Liver (tissue), 9 donors: ENCODE measurements around the gene MFNG. TPM values are rescaled to one million over a fixed set of nuclear protein-coding genes. Genes with fewer than 3 reads are reported as not detected.

Source experiments
- DNase-seq: peaks from one replicate; pipeline ENCODE4 v3.0.0-alpha.2; 2017; ENCODE audit warnings: low spot score
- H3K27ac ChIP-seq, 2 donors: one replicate each; pipeline ENCODE4 v1.7.0; 2013; ENCODE audit warnings: inconsistent platforms in 2 of 2, low read length in 2 of 2, control low read depth in 1 of 2, low read depth in 1 of 2, mild to moderate bottlenecking in 1 of 2
- H3K27me3 ChIP-seq, 4 donors: one replicate each; pipeline versions ENCODE4 v1.6.1 to v1.7.0; 2013; ENCODE audit warnings: low read length in 3 of 4, inconsistent platforms in 1 of 4, mild to moderate bottlenecking in 1 of 4, moderate library complexity in 1 of 4; ENCODE audit not compliant: control insufficient read depth in 4 of 4, insufficient read depth in 4 of 4
- H3K36me3 ChIP-seq, 4 donors: one replicate each; pipeline versions ENCODE4 v1.6.1 to v1.7.0; 2013; ENCODE audit warnings: low read length in 3 of 4, mild to moderate bottlenecking in 3 of 4, low read depth in 1 of 4, moderate library complexity in 1 of 4; ENCODE audit not compliant: control insufficient read depth in 4 of 4, insufficient read depth in 3 of 4
- H3K4me1 ChIP-seq, 4 donors: one replicate each; pipeline versions ENCODE4 v1.6.1 to v1.7.0; 2013; ENCODE audit warnings: low read length in 3 of 4, mild to moderate bottlenecking in 3 of 4, moderate library complexity in 1 of 4; ENCODE audit not compliant: control insufficient read depth in 4 of 4, insufficient read depth in 4 of 4
- H3K4me3 ChIP-seq, 3 donors: one replicate each; pipeline versions ENCODE4 v1.6.1 to v1.7.0; 2013; ENCODE audit warnings: low read length in 3 of 3, control low read depth in 1 of 3, low read depth in 1 of 3, mild to moderate bottlenecking in 1 of 3
- H3K9ac ChIP-seq, 2 donors: one replicate each; pipeline ENCODE4 v1.7.0; 2013; ENCODE audit warnings: low read length in 2 of 2, mild to moderate bottlenecking in 2 of 2, moderate library complexity in 2 of 2, control low read depth in 1 of 2, low read depth in 1 of 2
- H3K9me3 ChIP-seq, 4 donors: one replicate each; pipeline versions ENCODE4 v1.6.1 to v1.7.0; 2013; ENCODE audit warnings: low read length in 3 of 4; ENCODE audit not compliant: control insufficient read depth in 4 of 4
- EGR1 ChIP-seq, 2 donors: IDR thresholded peaks; 2 replicates each; pipeline ENCODE4 v1.6.1; 2016 to 2018; ENCODE audit warnings: antibody characterized with exemption in 2 of 2, low read depth in 2 of 2
- FOXA1 ChIP-seq: IDR thresholded peaks from 2 replicates; pipeline ENCODE4 v1.6.1; 2016; ENCODE audit warnings: antibody characterized with exemption
- FOXA2 ChIP-seq: IDR thresholded peaks from 2 replicates; pipeline ENCODE4 v1.6.1; 2016; ENCODE audit warnings: antibody characterized with exemption
- GABPA ChIP-seq, 2 donors: IDR thresholded peaks in 1 of 2; conservative IDR thresholded peaks in 1 of 2; 2 replicates each; pipeline ENCODE4 v1.6.1; 2016; ENCODE audit warnings: antibody characterized with exemption in 2 of 2, mild to moderate bottlenecking in 1 of 2, moderate library complexity in 1 of 2
- HNF4G ChIP-seq: IDR thresholded peaks from 2 replicates; pipeline ENCODE4 v1.6.1; 2016; ENCODE audit warnings: antibody characterized with exemption
- JUND ChIP-seq, 2 donors: IDR thresholded peaks; 2 replicates each; pipeline ENCODE4 v1.6.1; 2016; ENCODE audit warnings: antibody characterized with exemption in 2 of 2
- NR2F2 ChIP-seq: IDR thresholded peaks from 2 replicates; pipeline ENCODE4 v1.6.1; 2016; ENCODE audit warnings: antibody characterized with exemption
- RAD21 ChIP-seq, 2 donors: IDR thresholded peaks; 2 replicates each; pipeline ENCODE4 v1.6.1; 2016; ENCODE audit warnings: antibody characterized with exemption in 2 of 2, mild to moderate bottlenecking in 2 of 2
- RXRA ChIP-seq, 2 donors: IDR thresholded peaks; 2 replicates each; pipeline ENCODE4 v1.6.1; 2017 to 2018; ENCODE audit warnings: antibody characterized with exemption in 2 of 2, mild to moderate bottlenecking in 1 of 2
- SP1 ChIP-seq: IDR thresholded peaks from 2 replicates; pipeline ENCODE4 v1.6.1; 2018; ENCODE audit warnings: antibody characterized with exemption, mild to moderate bottlenecking
- TAF1 ChIP-seq: conservative IDR thresholded peaks from 2 replicates; pipeline ENCODE4 v1.6.1; 2016; ENCODE audit warnings: antibody characterized with exemption, mild to moderate bottlenecking
- YY1 ChIP-seq: IDR thresholded peaks from 2 replicates; pipeline ENCODE4 v1.6.1; 2016; ENCODE audit warnings: antibody characterized with exemption, mild to moderate bottlenecking
- WGBS: extraction: QIAGEN DNeasy Blood & Tissue Kit; methylation state at CpG from one replicate; pipeline ENCODE4 v1.1.7; 2013; 5-methylcytosine and 5-hydroxymethylcytosine counted together
- polyA plus RNA-seq, 2 donors: library from polyadenylated mRNA; stranded (reverse) in 1 of 2; unstranded in 1 of 2; fragments of 200-250 nt in 1 of 2; fragments of >200 nt in 1 of 2; fragmentation: Nextera tagmentation in 1 of 2; extraction: Ambion mirVana in 1 of 2; gene quantifications; one replicate each; pipeline versions ENCODE4 v1.2.1 to v1.2.3, GENCODE V29; 2013 to 2015
- total RNA-seq, 2 donors: library from RNA; depleted of rRNA; stranded (reverse); fragments of >200 nt; gene quantifications; one replicate each; pipeline ENCODE4 v1.2.3, GENCODE V29; 2014
- TF ChIP-seq, protein P1 (sequence below): fragments of 150-350 bp; IDR thresholded peaks from 2 replicates; pipeline ENCODE4 v1.5.1; 2017; ENCODE audit warnings: improper control_type of control experiment, low read depth, low read length; ENCODE audit not compliant: missing input control
- TF ChIP-seq, protein P2 (sequence below): IDR thresholded peaks from 2 replicates; pipeline ENCODE4 v1.6.1; 2016; ENCODE audit warnings: antibody characterized with exemption
- TF ChIP-seq, protein P3 (sequence below): IDR thresholded peaks from 2 replicates; pipeline ENCODE4 v1.6.1; 2016; ENCODE audit warnings: antibody characterized with exemption
- TF ChIP-seq, protein P4 (sequence below): IDR thresholded peaks from 2 replicates; pipeline ENCODE4 v1.6.1; 2016; ENCODE audit warnings: antibody characterized with exemption
- TF ChIP-seq, protein P5 (sequence below): IDR thresholded peaks from 2 replicates; pipeline ENCODE4 v1.6.1; 2016; ENCODE audit warnings: antibody characterized with exemption, mild to moderate bottlenecking
- donor health status: healthy.
- donor health status: healthy.
- donor health status: healthy.
- donor health status: healthy.
- donor health status: healthy.

MFNG gene
- total and polyA plus RNA-seq, 4 donors: 5.0 to 10.7 (median 7.4) TPM

DNA sequence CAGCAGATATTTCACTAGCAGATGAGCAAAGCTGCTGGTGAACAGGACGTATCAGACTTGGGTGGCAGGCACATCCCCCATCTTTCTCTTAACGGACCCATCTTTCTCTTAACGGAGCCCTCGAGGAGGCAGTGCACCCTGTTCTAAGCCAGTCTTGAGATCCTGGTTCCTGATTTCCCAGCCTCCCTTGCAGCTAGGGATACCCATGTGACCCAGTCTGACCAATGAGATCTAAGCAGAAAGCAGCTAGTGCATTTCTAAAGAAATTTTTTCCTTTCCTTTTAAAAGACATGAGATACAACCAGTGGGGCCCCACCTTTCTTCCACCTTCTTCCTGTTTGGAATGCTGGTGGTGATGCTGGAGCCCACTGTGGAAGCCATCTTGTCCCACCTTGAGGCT lies 45.3 kb downstream of the MFNG start:
- H3K27me3 ChIP-seq: no peaks in the 10 kb centered on the region
- H3K4me3 ChIP-seq: no peak overlapping the region
- H3K4me1 ChIP-seq: no peaks in the 10 kb centered on the region
- 91% methylated on average over 4 of the region's 4 CpGs for WGBS
- no peak for TF ChIP-seq FOXA1
- peaks cover 0 to 4% (median 2%) of the 10 kb centered on the region in 4 donors for H3K9me3 ChIP-seq
- DNase-seq: no peak
- H3K9ac ChIP-seq: no peak overlapping the region
- no peaks in the 10 kb centered on the region for H3K36me3 ChIP-seq
- H3K27ac ChIP-seq: no peak overlapping the region

DNA sequence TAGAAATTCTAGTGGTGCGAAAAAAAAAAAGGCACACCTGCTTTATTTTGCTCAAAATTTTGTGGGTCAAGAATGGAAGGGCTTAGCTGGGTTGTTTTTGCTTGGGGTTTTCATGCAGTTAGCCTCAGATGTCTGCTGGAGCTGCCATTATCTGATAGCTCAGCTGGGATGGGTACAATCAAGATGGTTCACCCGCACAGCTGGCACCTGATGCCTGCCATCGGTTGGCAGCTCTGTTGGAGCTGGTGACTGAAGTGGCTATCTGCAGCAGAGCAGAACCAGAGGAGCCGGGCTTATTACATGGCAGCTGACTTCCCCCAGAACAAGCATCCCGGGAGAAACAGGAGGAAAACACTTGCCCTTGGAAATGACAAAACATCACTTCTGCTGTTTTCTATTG lies 46.8 kb downstream of the MFNG start:
- Histone ChIP-seq H3K4me1 (no peaks in the 10 kb centered on the region), H3K27ac (no peak overlapping the region), H3K9ac (no peak overlapping the region), H3K4me3 (no peak overlapping the region), H3K36me3 (no peaks in the 10 kb centered on the region), H3K9me3 (peaks cover 0 to 4% (median 2%) of the 10 kb centered on the region in 4 donors), H3K27me3 (no peaks in the 10 kb centered on the region)
- 84% methylated on average over 5 of the region's 5 CpGs for WGBS
- TF ChIP-seq, protein P1, sequence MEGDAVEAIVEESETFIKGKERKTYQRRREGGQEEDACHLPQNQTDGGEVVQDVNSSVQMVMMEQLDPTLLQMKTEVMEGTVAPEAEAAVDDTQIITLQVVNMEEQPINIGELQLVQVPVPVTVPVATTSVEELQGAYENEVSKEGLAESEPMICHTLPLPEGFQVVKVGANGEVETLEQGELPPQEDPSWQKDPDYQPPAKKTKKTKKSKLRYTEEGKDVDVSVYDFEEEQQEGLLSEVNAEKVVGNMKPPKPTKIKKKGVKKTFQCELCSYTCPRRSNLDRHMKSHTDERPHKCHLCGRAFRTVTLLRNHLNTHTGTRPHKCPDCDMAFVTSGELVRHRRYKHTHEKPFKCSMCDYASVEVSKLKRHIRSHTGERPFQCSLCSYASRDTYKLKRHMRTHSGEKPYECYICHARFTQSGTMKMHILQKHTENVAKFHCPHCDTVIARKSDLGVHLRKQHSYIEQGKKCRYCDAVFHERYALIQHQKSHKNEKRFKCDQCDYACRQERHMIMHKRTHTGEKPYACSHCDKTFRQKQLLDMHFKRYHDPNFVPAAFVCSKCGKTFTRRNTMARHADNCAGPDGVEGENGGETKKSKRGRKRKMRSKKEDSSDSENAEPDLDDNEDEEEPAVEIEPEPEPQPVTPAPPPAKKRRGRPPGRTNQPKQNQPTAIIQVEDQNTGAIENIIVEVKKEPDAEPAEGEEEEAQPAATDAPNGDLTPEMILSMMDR: no peak
- TF ChIP-seq FOXA1 (no peak), EGR1 (IDR thresholded peaks at IDR 0.05; ENCODE audit: low read depth in 2 of 2) (no peak), RAD21 (IDR thresholded peaks at IDR 0.05) (no peak), YY1 (no peak), FOXA2 (no peak), NR2F2 (no peak), TAF1 (no peak), JUND (IDR thresholded peaks at IDR 0.05) (no peak), HNF4G (no peak), SP1 (no peak), GABPA (IDR thresholded peaks at IDR 0.05 in 1 of 2, conservative IDR thresholded peaks at IDR 0.05 in 1 of 2) (no peak), RXRA (IDR thresholded peaks at IDR 0.05) (no peak)
- TF ChIP-seq, protein P2, sequence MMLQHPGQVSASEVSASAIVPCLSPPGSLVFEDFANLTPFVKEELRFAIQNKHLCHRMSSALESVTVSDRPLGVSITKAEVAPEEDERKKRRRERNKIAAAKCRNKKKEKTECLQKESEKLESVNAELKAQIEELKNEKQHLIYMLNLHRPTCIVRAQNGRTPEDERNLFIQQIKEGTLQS: no peak
- TF ChIP-seq, protein P3, sequence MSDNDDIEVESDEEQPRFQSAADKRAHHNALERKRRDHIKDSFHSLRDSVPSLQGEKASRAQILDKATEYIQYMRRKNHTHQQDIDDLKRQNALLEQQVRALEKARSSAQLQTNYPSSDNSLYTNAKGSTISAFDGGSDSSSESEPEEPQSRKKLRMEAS: no peak
- TF ChIP-seq, protein P4, sequence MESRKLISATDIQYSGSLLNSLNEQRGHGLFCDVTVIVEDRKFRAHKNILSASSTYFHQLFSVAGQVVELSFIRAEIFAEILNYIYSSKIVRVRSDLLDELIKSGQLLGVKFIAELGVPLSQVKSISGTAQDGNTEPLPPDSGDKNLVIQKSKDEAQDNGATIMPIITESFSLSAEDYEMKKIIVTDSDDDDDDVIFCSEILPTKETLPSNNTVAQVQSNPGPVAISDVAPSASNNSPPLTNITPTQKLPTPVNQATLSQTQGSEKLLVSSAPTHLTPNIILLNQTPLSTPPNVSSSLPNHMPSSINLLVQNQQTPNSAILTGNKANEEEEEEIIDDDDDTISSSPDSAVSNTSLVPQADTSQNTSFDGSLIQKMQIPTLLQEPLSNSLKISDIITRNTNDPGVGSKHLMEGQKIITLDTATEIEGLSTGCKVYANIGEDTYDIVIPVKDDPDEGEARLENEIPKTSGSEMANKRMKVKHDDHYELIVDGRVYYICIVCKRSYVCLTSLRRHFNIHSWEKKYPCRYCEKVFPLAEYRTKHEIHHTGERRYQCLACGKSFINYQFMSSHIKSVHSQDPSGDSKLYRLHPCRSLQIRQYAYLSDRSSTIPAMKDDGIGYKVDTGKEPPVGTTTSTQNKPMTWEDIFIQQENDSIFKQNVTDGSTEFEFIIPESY: no peak
- TF ChIP-seq, protein P5, sequence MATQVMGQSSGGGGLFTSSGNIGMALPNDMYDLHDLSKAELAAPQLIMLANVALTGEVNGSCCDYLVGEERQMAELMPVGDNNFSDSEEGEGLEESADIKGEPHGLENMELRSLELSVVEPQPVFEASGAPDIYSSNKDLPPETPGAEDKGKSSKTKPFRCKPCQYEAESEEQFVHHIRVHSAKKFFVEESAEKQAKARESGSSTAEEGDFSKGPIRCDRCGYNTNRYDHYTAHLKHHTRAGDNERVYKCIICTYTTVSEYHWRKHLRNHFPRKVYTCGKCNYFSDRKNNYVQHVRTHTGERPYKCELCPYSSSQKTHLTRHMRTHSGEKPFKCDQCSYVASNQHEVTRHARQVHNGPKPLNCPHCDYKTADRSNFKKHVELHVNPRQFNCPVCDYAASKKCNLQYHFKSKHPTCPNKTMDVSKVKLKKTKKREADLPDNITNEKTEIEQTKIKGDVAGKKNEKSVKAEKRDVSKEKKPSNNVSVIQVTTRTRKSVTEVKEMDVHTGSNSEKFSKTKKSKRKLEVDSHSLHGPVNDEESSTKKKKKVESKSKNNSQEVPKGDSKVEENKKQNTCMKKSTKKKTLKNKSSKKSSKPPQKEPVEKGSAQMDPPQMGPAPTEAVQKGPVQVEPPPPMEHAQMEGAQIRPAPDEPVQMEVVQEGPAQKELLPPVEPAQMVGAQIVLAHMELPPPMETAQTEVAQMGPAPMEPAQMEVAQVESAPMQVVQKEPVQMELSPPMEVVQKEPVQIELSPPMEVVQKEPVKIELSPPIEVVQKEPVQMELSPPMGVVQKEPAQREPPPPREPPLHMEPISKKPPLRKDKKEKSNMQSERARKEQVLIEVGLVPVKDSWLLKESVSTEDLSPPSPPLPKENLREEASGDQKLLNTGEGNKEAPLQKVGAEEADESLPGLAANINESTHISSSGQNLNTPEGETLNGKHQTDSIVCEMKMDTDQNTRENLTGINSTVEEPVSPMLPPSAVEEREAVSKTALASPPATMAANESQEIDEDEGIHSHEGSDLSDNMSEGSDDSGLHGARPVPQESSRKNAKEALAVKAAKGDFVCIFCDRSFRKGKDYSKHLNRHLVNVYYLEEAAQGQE: no peak
- DNase-seq: no peak
